Mononuclear cell (primary cell): Measurements from ENCODE around the gene TMEM219. TPM values are rescaled to one million over a fixed set of nuclear protein-coding genes. Genes with fewer than 3 reads are reported as not detected.

Experiments
- H3K27me3 ChIP-seq: 2 replicates; pipeline ENCODE4 v1.6.0; 2011; ENCODE audit warnings: low read length, control low read depth; ENCODE audit not compliant: insufficient read depth
- H3K4me1 ChIP-seq: 2 replicates; pipeline ENCODE4 v1.5.1; 2011; ENCODE audit warnings: mild to moderate bottlenecking, low read length, control low read depth; ENCODE audit not compliant: insufficient read depth
- H3K4me3 ChIP-seq: 2 replicates; pipeline ENCODE4 v1.5.1; 2011; ENCODE audit warnings: mild to moderate bottlenecking, low read length, moderate library complexity
- H3K9me3 ChIP-seq: 2 replicates; pipeline ENCODE4 v1.5.1; 2011; ENCODE audit warnings: low read depth, mild to moderate bottlenecking, control low read depth, low read length
- total RNA-seq: library from RNA; depleted of rRNA; stranded (reverse); fragments of >200 nt; gene quantifications from one replicate; pipeline ENCODE4 v1.2.3, GENCODE V29; 2012

Gene TMEM219
- total RNA-seq, 1 donor: 61.1 TPM

GRCh38 chr16:29984764-29985147 lies 22.9 kb downstream of the TMEM219 start:
- H3K4me3 ChIP-seq: no peak overlapping the region
- H3K4me1 ChIP-seq: no peaks in the 10 kb centered on the region
- no peaks in the 10 kb centered on the region for H3K27me3 ChIP-seq

GRCh38 chr16:29985271-29985811 lies 23.5 kb downstream of the TMEM219 start:
- no peak overlapping the region for H3K4me3 ChIP-seq
- H3K4me1 ChIP-seq: no peaks in the 10 kb centered on the region
- no peaks in the 10 kb centered on the region for H3K27me3 ChIP-seq
- H3K9me3 ChIP-seq: no peaks in the 10 kb centered on the region

More at GRCh38 chr16:29984764-29985147, 22.9 kb downstream of the TMEM219 start:
- H3K9me3 ChIP-seq: no peaks in the 10 kb centered on the region

GRCh38 chr16:29986231-29986630 lies 24.4 kb downstream of the TMEM219 start:
- H3K27me3 ChIP-seq: no peaks in the 10 kb centered on the region
- no peaks in the 10 kb centered on the region for H3K9me3 ChIP-seq
- H3K4me1 ChIP-seq: no peaks in the 10 kb centered on the region
- H3K4me3 ChIP-seq: no peak overlapping the region

- H3K4me1 ChIP-seq: no peaks in the 10 kb centered on the region
- H3K4me3 ChIP-seq: no peak overlapping the region
- H3K27me3 ChIP-seq: no peaks in the 10 kb centered on the region
- H3K9me3 ChIP-seq: no peaks in the 10 kb centered on the region
Measured at GRCh38 chr16:29986931-29987330, 25.1 kb downstream of the TMEM219 start.

GRCh38 chr16:29987371-29988085 lies 25.6 kb downstream of the TMEM219 start:
- H3K4me1 ChIP-seq: no peaks in the 10 kb centered on the region
- H3K4me3 ChIP-seq: no peak overlapping the region
- H3K9me3 ChIP-seq: no peaks in the 10 kb centered on the region
- no peaks in the 10 kb centered on the region for H3K27me3 ChIP-seq

- no peaks in the 10 kb centered on the region for H3K27me3 ChIP-seq
Measured at GRCh38 chr16:29988346-29989075, 26.6 kb downstream of the TMEM219 start.

GRCh38 chr16:29989111-29989858 lies 27.4 kb downstream of the TMEM219 start:
- H3K9me3 ChIP-seq: no peaks in the 10 kb centered on the region
- no peaks in the 10 kb centered on the region for H3K27me3 ChIP-seq
- no peak overlapping the region for H3K4me3 ChIP-seq
- peaks cover 8% of the 10 kb centered on the region for H3K4me1 ChIP-seq

More at GRCh38 chr16:29988346-29989075, 26.6 kb downstream of the TMEM219 start:
- Histone ChIP-seq H3K9me3 (no peaks in the 10 kb centered on the region), H3K4me3 (no peak overlapping the region), H3K4me1 (peaks cover under 1% of the 10 kb centered on the region)

GRCh38 chr16:29990034-29990433 lies 28.2 kb downstream of the TMEM219 start:
- no peaks in the 10 kb centered on the region for H3K9me3 ChIP-seq
- peaks cover 16% of the 10 kb centered on the region for H3K4me1 ChIP-seq
- no peak overlapping the region for H3K4me3 ChIP-seq
- no peaks in the 10 kb centered on the region for H3K27me3 ChIP-seq

GRCh38 chr16:29990883-29991570 lies 29.1 kb downstream of the TMEM219 start:
- Histone ChIP-seq H3K27me3 (no peaks in the 10 kb centered on the region), H3K4me1 (peaks cover 18% of the 10 kb centered on the region), H3K4me3 (no peak overlapping the region), H3K9me3 (no peaks in the 10 kb centered on the region)

- Histone ChIP-seq H3K27me3 (no peaks in the 10 kb centered on the region), H3K4me3 (no peak overlapping the region), H3K4me1 (peaks cover 20% of the 10 kb centered on the region)
Measured at GRCh38 chr16:29991571-29991904, 29.7 kb downstream of the TMEM219 start.

GRCh38 chr16:29992344-29992967 lies 30.6 kb downstream of the TMEM219 start:
- peaks cover 28% of the 10 kb centered on the region for H3K4me1 ChIP-seq
- no peak overlapping the region for H3K4me3 ChIP-seq
- no peaks in the 10 kb centered on the region for H3K9me3 ChIP-seq
- H3K27me3 ChIP-seq: no peaks in the 10 kb centered on the region

More at GRCh38 chr16:29991571-29991904, 29.7 kb downstream of the TMEM219 start:
- H3K9me3 ChIP-seq: no peaks in the 10 kb centered on the region

- Histone ChIP-seq H3K4me1 (peaks cover 28% of the 10 kb centered on the region), H3K27me3 (no peaks in the 10 kb centered on the region), H3K4me3 (no peak overlapping the region), H3K9me3 (no peaks in the 10 kb centered on the region)
Measured at GRCh38 chr16:29993191-29993902, 31.5 kb downstream of the TMEM219 start.

- H3K4me3 ChIP-seq: no peak overlapping the region
- peaks cover 28% of the 10 kb centered on the region for H3K4me1 ChIP-seq
- no peaks in the 10 kb centered on the region for H3K9me3 ChIP-seq
- H3K27me3 ChIP-seq: no peaks in the 10 kb centered on the region
Measured at GRCh38 chr16:29993903-29994599, 32.2 kb downstream of the TMEM219 start.
